DOHH2 (cell line): ENCODE measurements around the gene TFCP2L1.

Experiments used
- EZH2phosphoT487 ChIP-seq: fragments of 200-600 bp; sonication (generic); IDR thresholded peaks from 2 replicates; pipeline ENCODE4 v1.6.1; 2017; ENCODE audit warnings: borderline replicate concordance, mild to moderate bottlenecking, antibody characterized with exemption, low read length, moderate library complexity, mixed read lengths
- TF ChIP-seq, protein P1 (sequence below): fragments of 200-600 bp; sonication (generic); IDR thresholded peaks from one replicate; pipeline ENCODE4 v1.5.1; 2014; ENCODE audit warnings: antibody characterized with exemption, mild to moderate bottlenecking, low read depth, low read length; ENCODE audit not compliant: poor library complexity, severe bottlenecking

DNA sequence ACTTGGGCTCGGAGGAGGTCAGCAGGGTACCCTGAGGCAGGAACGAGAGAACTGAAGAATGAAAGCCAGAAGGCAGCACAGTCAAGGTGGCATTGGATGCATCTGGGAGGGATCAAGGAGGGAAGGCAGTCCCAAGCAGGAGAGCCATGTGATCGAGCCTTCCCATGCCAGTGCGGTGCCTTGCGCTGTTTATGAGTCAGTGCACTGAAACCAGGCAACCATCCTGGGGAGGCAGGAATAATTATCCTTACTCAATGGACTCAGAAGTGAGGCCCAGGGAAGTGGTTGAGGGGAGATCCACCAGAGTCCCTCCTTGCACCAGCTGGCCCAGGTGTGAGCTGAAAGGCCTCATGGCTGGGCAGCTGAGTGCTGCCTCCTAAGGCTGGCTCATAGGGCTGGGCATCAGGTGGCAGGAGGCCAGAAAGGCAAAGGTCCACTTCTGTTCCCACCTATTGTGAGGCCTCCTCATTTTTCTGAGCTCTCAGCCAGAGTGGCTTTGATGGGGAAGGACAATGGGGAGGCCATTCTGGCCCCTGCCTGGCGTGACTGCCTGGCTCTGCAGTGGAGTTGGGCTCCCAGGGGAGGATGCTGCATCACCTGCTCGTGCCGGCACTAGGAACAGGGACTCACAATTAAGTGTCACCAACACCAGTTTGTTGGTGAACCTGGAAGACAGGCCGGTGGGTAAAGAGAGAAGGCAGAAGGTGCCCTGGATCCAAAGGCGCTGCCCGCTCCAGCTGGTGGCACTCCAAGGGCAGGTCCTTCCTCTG is 82.3 kb downstream of the TFCP2L1 start:
- TF ChIP-seq, protein P1, sequence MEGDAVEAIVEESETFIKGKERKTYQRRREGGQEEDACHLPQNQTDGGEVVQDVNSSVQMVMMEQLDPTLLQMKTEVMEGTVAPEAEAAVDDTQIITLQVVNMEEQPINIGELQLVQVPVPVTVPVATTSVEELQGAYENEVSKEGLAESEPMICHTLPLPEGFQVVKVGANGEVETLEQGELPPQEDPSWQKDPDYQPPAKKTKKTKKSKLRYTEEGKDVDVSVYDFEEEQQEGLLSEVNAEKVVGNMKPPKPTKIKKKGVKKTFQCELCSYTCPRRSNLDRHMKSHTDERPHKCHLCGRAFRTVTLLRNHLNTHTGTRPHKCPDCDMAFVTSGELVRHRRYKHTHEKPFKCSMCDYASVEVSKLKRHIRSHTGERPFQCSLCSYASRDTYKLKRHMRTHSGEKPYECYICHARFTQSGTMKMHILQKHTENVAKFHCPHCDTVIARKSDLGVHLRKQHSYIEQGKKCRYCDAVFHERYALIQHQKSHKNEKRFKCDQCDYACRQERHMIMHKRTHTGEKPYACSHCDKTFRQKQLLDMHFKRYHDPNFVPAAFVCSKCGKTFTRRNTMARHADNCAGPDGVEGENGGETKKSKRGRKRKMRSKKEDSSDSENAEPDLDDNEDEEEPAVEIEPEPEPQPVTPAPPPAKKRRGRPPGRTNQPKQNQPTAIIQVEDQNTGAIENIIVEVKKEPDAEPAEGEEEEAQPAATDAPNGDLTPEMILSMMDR = no peak
- no peak for TF ChIP-seq EZH2phosphoT487
